K562 (cell line): ENCODE results near the gene INTS6L. TPM values are rescaled to one million over a fixed set of nuclear protein-coding genes. Genes with fewer than 3 reads are reported as not detected.

Source experiments
- CEBPZ ChIP-seq: fragments of 150-350 bp; IDR thresholded peaks from 2 replicates; pipeline ENCODE4 v1.6.1; 2014; ENCODE audit warnings: low read depth, mild to moderate bottlenecking, low read length, borderline replicate concordance
- E2F6 ChIP-seq, 2 experiments: IDR thresholded peaks; 2 replicates each; pipeline ENCODE4 v1.6.1; 2011; ENCODE audit warnings: borderline replicate concordance in 1 of 2, control low read depth in 1 of 2, low read depth in 1 of 2, low read length in 1 of 2, mild to moderate bottlenecking in 1 of 2, mixed read lengths in 1 of 2, moderate library complexity in 1 of 2; ENCODE audit not compliant: insufficient read depth in 1 of 2, insufficient read length in 1 of 2, poor library complexity in 1 of 2, severe bottlenecking in 1 of 2; ENCODE audit errors: extremely low read depth in 1 of 2
- EP400 ChIP-seq: fragments of 450-650 bp; IDR thresholded peaks from 2 replicates; pipeline ENCODE4 v1.6.1; 2017; ENCODE audit warnings: antibody characterized with exemption, mild to moderate bottlenecking, moderate library complexity
- HMBOX1 ChIP-seq: sonication (generic); IDR thresholded peaks from 2 replicates; pipeline ENCODE4 v1.6.1; 2016
- NCOA2 ChIP-seq, 2 experiments: fragments of 450-650 bp; IDR thresholded peaks; 2 replicates each; pipeline ENCODE4 v1.6.1; 2018; ENCODE audit warnings: mild to moderate bottlenecking in 2 of 2, moderate library complexity in 1 of 2; ENCODE audit not compliant: partially characterized antibody in 2 of 2
- PRDM10 ChIP-seq: fragments of 450-650 bp; IDR thresholded peaks from 2 replicates; pipeline ENCODE4 v1.6.1; 2018; ENCODE audit not compliant: partially characterized antibody
- SOX6 ChIP-seq: fragments of 450-650 bp; IDR thresholded peaks from 2 replicates; pipeline ENCODE4 v1.6.1; 2014; ENCODE audit warnings: mild to moderate bottlenecking
- ZNF318 ChIP-seq, 2 experiments: fragments of 450-650 bp; IDR thresholded peaks; 2 replicates each; pipeline ENCODE4 v1.6.1; 2016; ENCODE audit warnings: mild to moderate bottlenecking in 2 of 2, borderline replicate concordance in 1 of 2, low read depth in 1 of 2, moderate library complexity in 1 of 2
- polyA plus RNA-seq, 8 experiments: library from polyadenylated mRNA; depleted of rRNA in 4 of 8; stranded (reverse) in 5 of 8; unstranded in 3 of 8; fragments of >200 nt; fragmentation: Nextera tagmentation in 2 of 8; fragmentation: Illumina TruSeq in 1 of 8; extraction: Ambion mirVana in 2 of 8; extraction: Trizol in 1 of 8; gene quantifications; 2 replicates each; pipeline versions ENCODE4 v1.2.1 to v1.2.3, GENCODE V29; 2011 to 2014; ENCODE audit warnings: inconsistent platforms in 1 of 8, missing spikeins in 1 of 8
- total RNA-seq, 7 experiments: library from RNA; depleted of rRNA in 6 of 7; stranded (reverse); fragments of >200 nt in 6 of 7; fragmentation: Illumina TruSeq in 2 of 7; extraction: Trizol in 2 of 7; gene quantifications; 2 replicates each; pipeline versions ENCODE4 v1.2.1 to v1.2.3, GENCODE V29; 2011 to 2021; ENCODE audit warnings: low replicate concordance in 1 of 7

The INTS6L gene
- total and polyA plus RNA-seq, 9 of the 15 experiments (the other 6 are each of a cell fraction or from before 2014, with no cell fraction given), result 6.1 to 44.9 (median 21.9) TPM

GRCh38 chrX:135531813-135532212 is 11.4 kb downstream of the INTS6L start (continued):
- TF ChIP-seq ZNF318 (IDR thresholded peaks at IDR 0.05; ENCODE audit: borderline replicate concordance in 1 of 2, low read depth in 1 of 2), result no peak
- no peak for TF ChIP-seq NCOA2 (IDR thresholded peaks at IDR 0.05; ENCODE audit: partially characterized antibody in 2 of 2)
- TF ChIP-seq HMBOX1, result no peak
- no peak for TF ChIP-seq SOX6
- no peak for TF ChIP-seq CEBPZ
- no peak for TF ChIP-seq EP400
- TF ChIP-seq E2F6 (IDR thresholded peaks at IDR 0.05; ENCODE audit: borderline replicate concordance in 1 of 2, extremely low read depth in 1 of 2, insufficient read depth in 1 of 2, insufficient read length in 1 of 2, low read depth in 1 of 2, low read length in 1 of 2, poor library complexity in 1 of 2, severe bottlenecking in 1 of 2), result no peak
- peak; percentile 26 for TF ChIP-seq PRDM10
